SK-MEL-5 (cell line): ENCODE data around the gene CTDP1. TPM values are rescaled to one million over a fixed set of nuclear protein-coding genes. Genes with fewer than 3 reads are reported as not detected.

ENCODE experiments used
- DNase-seq: peaks from one replicate; pipeline ENCODE4 v3.0.0-alpha.2; 2016; ENCODE audit warnings: low read depth, low spot score
- in situ Hi-C: cut with HindIII; loops from 2 replicates; pipeline ENCODE4 v1.10.0; 2016; ENCODE audit warnings: low sequenced_read_pairs, high pct_unique_total_duplicates, low pct_unique_long_range_greater_than_20kb
- total RNA-seq: library from RNA; depleted of rRNA; stranded (reverse); fragments of >200 nt; shearing (Covaris generic); gene quantifications from 2 replicates; pipeline ENCODE4 v1.2.3, GENCODE V29; 2014; rRNA removed

Gene CTDP1
- total RNA-seq, 1 experiment from 2014 or later = 17.6 TPM

DNA sequence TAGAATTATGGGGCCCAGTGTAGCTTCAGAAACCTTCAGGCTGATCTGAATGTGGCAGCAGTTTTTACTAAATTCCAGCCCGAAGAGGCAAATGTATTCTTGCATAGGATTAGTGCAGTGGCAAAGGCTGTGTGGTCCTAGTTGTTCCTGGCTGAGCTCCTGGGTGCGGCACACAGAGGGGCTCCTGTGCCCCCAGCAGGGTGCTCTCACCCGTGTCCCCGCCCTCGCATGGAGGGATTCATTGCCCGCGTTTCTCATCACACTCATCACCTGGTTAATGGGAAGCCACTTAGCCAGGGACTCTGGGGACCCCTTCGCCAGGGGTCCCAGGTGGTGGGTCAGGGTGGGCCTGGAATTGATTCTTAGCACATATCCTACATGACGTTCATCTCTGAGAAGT lies 122.0 kb downstream of the CTDP1 start:
- in situ Hi-C loops = no loop called here
- DNase-seq = no peak

DNA sequence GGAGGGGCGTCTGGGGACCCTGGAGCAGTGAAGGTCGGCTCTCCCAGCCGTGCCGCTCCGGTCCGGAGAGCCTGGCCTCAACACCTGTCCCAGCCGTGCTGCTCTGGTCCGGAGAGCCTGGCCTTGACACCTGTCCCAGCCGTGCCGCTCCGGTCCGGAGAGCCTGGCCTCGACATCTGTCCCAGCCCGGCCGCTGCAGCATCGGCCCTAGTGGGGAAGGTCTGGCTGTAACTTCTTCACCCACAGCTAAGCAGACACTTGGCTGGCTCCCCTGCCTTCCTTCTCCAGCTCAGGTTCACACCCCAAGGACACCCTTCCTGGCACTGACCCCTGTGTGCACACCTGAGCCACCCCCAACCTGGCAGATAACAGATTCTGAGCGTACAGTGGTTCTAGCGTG lies 122.7 kb downstream of the CTDP1 start:
- in situ Hi-C loops = no loop called here

DNA sequence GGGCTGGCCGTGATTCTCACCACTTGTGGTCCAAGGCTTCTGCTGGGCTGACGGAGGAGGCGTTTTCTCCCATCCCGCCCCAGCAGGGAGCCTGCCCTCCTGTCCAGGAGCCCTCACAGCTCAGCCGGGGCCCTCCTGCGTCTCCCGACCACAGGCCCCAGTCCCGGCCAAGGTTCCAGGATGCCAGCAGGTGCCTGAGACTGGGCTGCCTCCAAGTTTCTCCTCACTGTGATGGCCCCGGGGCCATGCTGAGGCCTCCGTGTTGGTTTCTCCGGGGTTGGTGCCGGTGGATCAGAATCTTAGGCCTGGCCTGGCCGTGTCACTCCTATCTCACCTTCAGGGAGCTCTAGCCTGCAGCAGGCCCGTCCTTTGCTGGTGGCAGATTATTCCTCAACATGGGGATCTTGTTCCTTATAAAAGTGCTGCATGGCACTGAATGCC lies 124.0 kb downstream of the CTDP1 start:
- DNase-seq = no peak

More for the DNA sequence above, 122.7 kb downstream of the CTDP1 start:
- no peak for DNase-seq

More for the DNA sequence above, 124.0 kb downstream of the CTDP1 start:
- in situ Hi-C loops = no loop called here

Other genes with a start within 250 kb of the CTDP1 start
- gene KCNG2, start 118.1 kb downstream of the CTDP1 start, total RNA-seq = not detected in 2 replicates